Right lobe of liver (tissue), 4 donors: ENCODE data around the gene FKBP15.

Experiments
- POLR2A ChIP-seq: fragments of 450-650 bp; IDR thresholded peaks from one replicate; pipeline ENCODE4 v1.6.1; 2017; ENCODE audit warnings: antibody characterized with exemption, mild to moderate bottlenecking
- TF ChIP-seq, protein P1 (sequence below), 4 donors: fragments of 200-600 bp in 3 of 4; fragments of 450-650 bp in 1 of 4; IDR thresholded peaks; one replicate each; pipeline versions ENCODE4 v1.5.1 to v1.8.0; 2016 to 2022; ENCODE audit warnings: antibody characterized with exemption in 4 of 4, mild to moderate bottlenecking in 2 of 4
- donor health status: DM: no; HTN: no; CAD: no.
- donor health status: DM: no; HTN: no; CAD: no.
- donor health status: DM: no; HTN: yes; CAD: no.

DNA sequence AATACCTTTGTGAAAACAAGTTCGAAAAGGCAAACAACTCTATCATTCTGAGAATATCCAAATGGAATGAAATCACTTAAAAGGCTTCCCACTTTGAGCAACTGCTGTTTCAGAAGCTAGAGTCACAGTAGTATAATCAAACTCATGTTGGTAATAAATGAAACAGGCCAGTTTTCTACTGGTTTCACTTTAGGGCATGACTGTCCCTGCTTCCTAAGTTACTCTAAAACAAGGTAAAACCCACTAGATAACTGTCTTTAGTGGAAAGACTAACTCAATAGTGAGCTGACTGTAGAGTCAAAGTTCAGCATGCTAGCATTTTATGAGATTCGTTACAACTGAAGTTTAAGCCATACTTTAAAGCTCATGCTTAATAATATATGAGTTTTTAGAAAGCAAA is 48.3 kb upstream of the FKBP15 start:
- TF ChIP-seq, protein P1, sequence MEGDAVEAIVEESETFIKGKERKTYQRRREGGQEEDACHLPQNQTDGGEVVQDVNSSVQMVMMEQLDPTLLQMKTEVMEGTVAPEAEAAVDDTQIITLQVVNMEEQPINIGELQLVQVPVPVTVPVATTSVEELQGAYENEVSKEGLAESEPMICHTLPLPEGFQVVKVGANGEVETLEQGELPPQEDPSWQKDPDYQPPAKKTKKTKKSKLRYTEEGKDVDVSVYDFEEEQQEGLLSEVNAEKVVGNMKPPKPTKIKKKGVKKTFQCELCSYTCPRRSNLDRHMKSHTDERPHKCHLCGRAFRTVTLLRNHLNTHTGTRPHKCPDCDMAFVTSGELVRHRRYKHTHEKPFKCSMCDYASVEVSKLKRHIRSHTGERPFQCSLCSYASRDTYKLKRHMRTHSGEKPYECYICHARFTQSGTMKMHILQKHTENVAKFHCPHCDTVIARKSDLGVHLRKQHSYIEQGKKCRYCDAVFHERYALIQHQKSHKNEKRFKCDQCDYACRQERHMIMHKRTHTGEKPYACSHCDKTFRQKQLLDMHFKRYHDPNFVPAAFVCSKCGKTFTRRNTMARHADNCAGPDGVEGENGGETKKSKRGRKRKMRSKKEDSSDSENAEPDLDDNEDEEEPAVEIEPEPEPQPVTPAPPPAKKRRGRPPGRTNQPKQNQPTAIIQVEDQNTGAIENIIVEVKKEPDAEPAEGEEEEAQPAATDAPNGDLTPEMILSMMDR (IDR thresholded peaks at IDR 0.05), result no peak
- no peak for TF ChIP-seq POLR2A
